Measurements from ENCODE around the gene HSPA12A. TPM values are rescaled to one million over a fixed set of nuclear protein-coding genes. Genes with fewer than 3 reads are reported as not detected.

HSPA12A gene
- total RNA-seq, 2 experiments from 2014 or later, result 0.08 TPM; not detected in 1

- peaks cover 14% of the 10 kb centered on the region for H3K27me3 Mint-ChIP-seq
- no peak overlapping the region for H3K4me3 Mint-ChIP-seq
- no peaks in the 10 kb centered on the region for H3K4me1 Mint-ChIP-seq
- POLR2A ChIA-PET, result no interaction called here
- no peaks in the 10 kb centered on the region for H3K36me3 Mint-ChIP-seq (ENCODE audit: low read depth)
- CTCF ChIA-PET, result no interaction called here
- H3K27ac Mint-ChIP-seq, result no peak overlapping the region
- no peaks in the 10 kb centered on the region for H3K9me3 Mint-ChIP-seq
- no peak for DNase-seq
Observed at GRCh38 chr10:116668446-116668845, 73.9 kb downstream of the HSPA12A start.

GRCh38 chr10:116668018-116668417 lies 74.3 kb downstream of the HSPA12A start:
- peaks cover 14% of the 10 kb centered on the region for H3K27me3 Mint-ChIP-seq
- H3K4me3 Mint-ChIP-seq, result no peak overlapping the region
- DNase-seq, result no peak
- ChIA-PET POLR2A (no interaction called here), CTCF (no interaction called here)
- no peaks in the 10 kb centered on the region for H3K9me3 Mint-ChIP-seq
- H3K4me1 Mint-ChIP-seq, result no peaks in the 10 kb centered on the region
- H3K36me3 Mint-ChIP-seq (ENCODE audit: low read depth), result no peaks in the 10 kb centered on the region
- no peak overlapping the region for H3K27ac Mint-ChIP-seq

GRCh38 chr10:116667484-116667883 lies 74.9 kb downstream of the HSPA12A start:
- no peaks in the 10 kb centered on the region for H3K9me3 Mint-ChIP-seq
- no peak overlapping the region for H3K27ac Mint-ChIP-seq
- no peaks in the 10 kb centered on the region for H3K4me1 Mint-ChIP-seq
- H3K36me3 Mint-ChIP-seq (ENCODE audit: low read depth), result no peaks in the 10 kb centered on the region
- H3K4me3 Mint-ChIP-seq, result no peak overlapping the region
- ChIA-PET POLR2A (no interaction called here), CTCF (no interaction called here)
- H3K27me3 Mint-ChIP-seq, result peaks cover 14% of the 10 kb centered on the region
- DNase-seq, result no peak

GRCh38 chr10:116665541-116666125 lies 76.7 kb downstream of the HSPA12A start:
- H3K4me1 Mint-ChIP-seq, result no peaks in the 10 kb centered on the region

GRCh38 chr10:116664631-116665030 lies 77.7 kb downstream of the HSPA12A start:
- no peaks in the 10 kb centered on the region for H3K36me3 Mint-ChIP-seq (ENCODE audit: low read depth)
- CTCF ChIA-PET, result no interaction called here

More at GRCh38 chr10:116665541-116666125, 76.7 kb downstream of the HSPA12A start:
- Mint-ChIP-seq H3K4me3 (no peak overlapping the region), H3K9me3 (no peaks in the 10 kb centered on the region), H3K27me3 (peaks cover 9% of the 10 kb centered on the region), H3K27ac (no peak overlapping the region), H3K36me3 (ENCODE audit: low read depth) (no peaks in the 10 kb centered on the region)
- no peak for DNase-seq
- ChIA-PET POLR2A (no interaction called here), CTCF (no interaction called here)

GRCh38 chr10:116663342-116663741 lies 79.0 kb downstream of the HSPA12A start:
- H3K36me3 Mint-ChIP-seq (ENCODE audit: low read depth), result no peaks in the 10 kb centered on the region
- H3K9me3 Mint-ChIP-seq, result no peaks in the 10 kb centered on the region
- ChIA-PET POLR2A (no interaction called here), CTCF (no interaction called here)
- DNase-seq, result no peak
- no peak overlapping the region for H3K4me3 Mint-ChIP-seq
- no peaks in the 10 kb centered on the region for H3K4me1 Mint-ChIP-seq
- H3K27ac Mint-ChIP-seq, result no peak overlapping the region
- no peaks in the 10 kb centered on the region for H3K27me3 Mint-ChIP-seq

More at GRCh38 chr10:116664631-116665030, 77.7 kb downstream of the HSPA12A start:
- Mint-ChIP-seq H3K9me3 (no peaks in the 10 kb centered on the region), H3K27ac (no peak overlapping the region), H3K4me3 (no peak overlapping the region), H3K27me3 (peaks cover 5% of the 10 kb centered on the region), H3K4me1 (no peaks in the 10 kb centered on the region)
- POLR2A ChIA-PET, result no interaction called here
- DNase-seq, result no peak

GRCh38 chr10:116660860-116661259 lies 81.5 kb downstream of the HSPA12A start:
- no peak for DNase-seq
- Mint-ChIP-seq H3K27me3 (peaks cover under 1% of the 10 kb centered on the region), H3K4me1 (no peaks in the 10 kb centered on the region), H3K36me3 (ENCODE audit: low read depth) (no peaks in the 10 kb centered on the region), H3K27ac (no peak overlapping the region), H3K4me3 (no peak overlapping the region), H3K9me3 (no peaks in the 10 kb centered on the region)
- ChIA-PET CTCF (no interaction called here), POLR2A (no interaction called here)

- Mint-ChIP-seq H3K4me3 (no peak overlapping the region), H3K9me3 (no peaks in the 10 kb centered on the region), H3K4me1 (no peaks in the 10 kb centered on the region), H3K36me3 (ENCODE audit: low read depth) (no peaks in the 10 kb centered on the region), H3K27ac (no peak overlapping the region), H3K27me3 (peaks cover 5% of the 10 kb centered on the region)
- DNase-seq, result no peak
- ChIA-PET CTCF (no interaction called here), POLR2A (no interaction called here)
Observed at GRCh38 chr10:116659049-116659670, 83.2 kb downstream of the HSPA12A start.

- Mint-ChIP-seq H3K9me3 (no peaks in the 10 kb centered on the region), H3K4me3 (no peak overlapping the region), H3K27me3 (peaks cover 7% of the 10 kb centered on the region), H3K36me3 (ENCODE audit: low read depth) (no peaks in the 10 kb centered on the region), H3K27ac (no peak overlapping the region), H3K4me1 (no peaks in the 10 kb centered on the region)
- CTCF ChIA-PET, result no interaction called here
- no peak for DNase-seq
- POLR2A ChIA-PET, result no interaction called here
Observed at GRCh38 chr10:116657863-116658551, 84.4 kb downstream of the HSPA12A start.

GRCh38 chr10:116656044-116656443 lies 86.3 kb downstream of the HSPA12A start:
- Mint-ChIP-seq H3K36me3 (ENCODE audit: low read depth) (no peaks in the 10 kb centered on the region), H3K4me3 (no peak overlapping the region), H3K27ac (no peak overlapping the region), H3K4me1 (no peaks in the 10 kb centered on the region), H3K27me3 (peaks cover 16% of the 10 kb centered on the region), H3K9me3 (no peaks in the 10 kb centered on the region)
- no peak for DNase-seq
- ChIA-PET POLR2A (no interaction called here), CTCF (no interaction called here)

GRCh38 chr10:116655568-116655967 lies 86.8 kb downstream of the HSPA12A start:
- peaks cover 21% of the 10 kb centered on the region for H3K27me3 Mint-ChIP-seq
- H3K36me3 Mint-ChIP-seq (ENCODE audit: low read depth), result no peaks in the 10 kb centered on the region
- ChIA-PET CTCF (no interaction called here), POLR2A (no interaction called here)
- no peak overlapping the region for H3K4me3 Mint-ChIP-seq
- no peak overlapping the region for H3K27ac Mint-ChIP-seq
- H3K9me3 Mint-ChIP-seq, result no peaks in the 10 kb centered on the region
- no peak for DNase-seq
- no peaks in the 10 kb centered on the region for H3K4me1 Mint-ChIP-seq

GRCh38 chr10:116654816-116655215 lies 87.5 kb downstream of the HSPA12A start:
- Mint-ChIP-seq H3K27ac (no peak overlapping the region), H3K4me1 (no peaks in the 10 kb centered on the region), H3K9me3 (no peaks in the 10 kb centered on the region), H3K36me3 (ENCODE audit: low read depth) (no peaks in the 10 kb centered on the region), H3K27me3 (peaks cover 22% of the 10 kb centered on the region), H3K4me3 (no peak overlapping the region)
- POLR2A ChIA-PET, result no interaction called here
- CTCF ChIA-PET, result no interaction called here
- no peak for DNase-seq

GRCh38 chr10:116653885-116654284 lies 88.5 kb downstream of the HSPA12A start:
- no peak overlapping the region for H3K4me3 Mint-ChIP-seq
- H3K27ac Mint-ChIP-seq, result no peak overlapping the region
- ChIA-PET POLR2A (no interaction called here), CTCF (no interaction called here)
- no peaks in the 10 kb centered on the region for H3K9me3 Mint-ChIP-seq
- DNase-seq, result no peak
- peaks cover 24% of the 10 kb centered on the region for H3K27me3 Mint-ChIP-seq
- H3K36me3 Mint-ChIP-seq (ENCODE audit: low read depth), result no peaks in the 10 kb centered on the region
- H3K4me1 Mint-ChIP-seq, result no peaks in the 10 kb centered on the region

GRCh38 chr10:116648903-116649302 lies 93.5 kb downstream of the HSPA12A start:
- Mint-ChIP-seq H3K27me3 (peaks cover 19% of the 10 kb centered on the region), H3K27ac (no peak overlapping the region), H3K4me1 (no peaks in the 10 kb centered on the region), H3K9me3 (no peaks in the 10 kb centered on the region), H3K36me3 (ENCODE audit: low read depth) (no peaks in the 10 kb centered on the region), H3K4me3 (no peak overlapping the region)
- POLR2A ChIA-PET, result no interaction called here
- DNase-seq, result no peak
- CTCF ChIA-PET, result interaction anchor here (0.5 to 0.6 kb wide), 2 partner anchors 33 to 1971 kb away, joined by 3 to 4 read pairs; no protein-coding TSS in a partner anchor
